Measurements from ENCODE around the gene MZB1.

Gene MZB1

GRCh38 chr5:139403418-139403786 is 13.7 kb upstream of the MZB1 start:
- H3K4me3 ChIP-seq (ENCODE audit: low read length), result peak overlapping the region; percentile 76
- no peak for TF ChIP-seq ZNF274 (IDR thresholded peaks at IDR 0.05; ENCODE audit: low read depth, low read length)

- H3K4me3 ChIP-seq (ENCODE audit: low read length), result no peak overlapping the region
Measured at GRCh38 chr5:139402561-139403158, 12.9 kb upstream of the MZB1 start.

GRCh38 chr5:139401546-139401945 is 11.8 kb upstream of the MZB1 start:
- no peak overlapping the region for H3K4me3 ChIP-seq (ENCODE audit: low read length)
- no peak for TF ChIP-seq ZNF274 (IDR thresholded peaks at IDR 0.05; ENCODE audit: low read depth, low read length)

More at GRCh38 chr5:139402561-139403158, 12.9 kb upstream of the MZB1 start:
- TF ChIP-seq ZNF274 (IDR thresholded peaks at IDR 0.05; ENCODE audit: low read depth, low read length), result no peak

GRCh38 chr5:139399501-139400121 is 9.9 kb upstream of the MZB1 start:
- no peak for TF ChIP-seq ZNF274 (IDR thresholded peaks at IDR 0.05; ENCODE audit: low read depth, low read length)
- H3K4me3 ChIP-seq (ENCODE audit: low read length), result no peak overlapping the region; the same call in 1 of the 2 replicates

GRCh38 chr5:139397921-139398320 is 8.2 kb upstream of the MZB1 start:
- TF ChIP-seq ZNF274 (IDR thresholded peaks at IDR 0.05; ENCODE audit: low read depth, low read length), result no peak
- H3K4me3 ChIP-seq (ENCODE audit: low read length), result no peak overlapping the region

- TF ChIP-seq ZNF274 (IDR thresholded peaks at IDR 0.05; ENCODE audit: low read depth, low read length), result no peak
- H3K4me3 ChIP-seq (ENCODE audit: low read length), result no peak overlapping the region
Measured at GRCh38 chr5:139396691-139397090, 7.0 kb upstream of the MZB1 start.

- no peak for TF ChIP-seq ZNF274 (IDR thresholded peaks at IDR 0.05; ENCODE audit: low read depth, low read length)
- H3K4me3 ChIP-seq (ENCODE audit: low read length), result no peak overlapping the region
Measured at GRCh38 chr5:139395844-139396640, 6.3 kb upstream of the MZB1 start.

- no peak for TF ChIP-seq ZNF274 (IDR thresholded peaks at IDR 0.05; ENCODE audit: low read depth, low read length)
- H3K4me3 ChIP-seq (ENCODE audit: low read length), result peak within 1 kb of the TSS; percentile 55; the same call in 1 of the 2 replicates
Measured at GRCh38 chr5:139394654-139395566, 5.2 kb upstream of the MZB1 start, which contains the start of gene PROB1. Gene PROB1, minus strand, starts transcription at chr5:139395104. Its CDS starts 23 bp downstream, at chr5:139395081.

- no peak for TF ChIP-seq ZNF274 (IDR thresholded peaks at IDR 0.05; ENCODE audit: low read depth, low read length)
- H3K4me3 ChIP-seq (ENCODE audit: low read length), result peak overlapping the region; percentile 55; the same call in 1 of the 2 replicates
Measured at GRCh38 chr5:139394123-139394653, 4.5 kb upstream of the MZB1 start.

- no peak for TF ChIP-seq ZNF274 (IDR thresholded peaks at IDR 0.05; ENCODE audit: low read depth, low read length)
- peak overlapping the region; percentile 55; the same call in 1 of the 2 replicates for H3K4me3 ChIP-seq (ENCODE audit: low read length)
Measured at GRCh38 chr5:139393497-139394122, 3.9 kb upstream of the MZB1 start.

GRCh38 chr5:139392678-139393496 is 3.2 kb upstream of the MZB1 start:
- H3K4me3 ChIP-seq (ENCODE audit: low read length), result peak overlapping the region; percentile 55; the same call in 1 of the 2 replicates
- TF ChIP-seq ZNF274 (IDR thresholded peaks at IDR 0.05; ENCODE audit: low read depth, low read length), result no peak

- no peak for TF ChIP-seq ZNF274 (IDR thresholded peaks at IDR 0.05; ENCODE audit: low read depth, low read length)
- H3K4me3 ChIP-seq (ENCODE audit: low read length), result peak overlapping the region; percentile 55; the same call in 1 of the 2 replicates
Measured at GRCh38 chr5:139392324-139392677, 2.6 kb upstream of the MZB1 start.

Data from GM08714 (cell line).